ENCODE results near the gene GPRC5D.

GPRC5D gene

GRCh38 chr12:12952036-12952435 lies at the start of gene GPRC5D:
Gene GPRC5D, minus strand, starts transcription at chr12:12952170. Its CDS starts 1,786 bp downstream, at chr12:12950384.
- no peaks in the 10 kb centered on the region; the same call in 1 of the 2 replicates for H3K4me1 ChIP-seq
- no peaks in the 10 kb centered on the region for H3K9me3 ChIP-seq
- no peak within 1 kb of the TSS for H3K4me3 ChIP-seq
- DNase-seq (ENCODE audit: low spot score in 2 of 2): no peak
- H3K36me3 ChIP-seq (replicated peaks): no peaks in the 10 kb centered on the region
- no peaks in the 10 kb centered on the region for H3K27me3 ChIP-seq (ENCODE audit: low read depth)
- in situ Hi-C loops (cut with MboI; ENCODE audit: low sequenced_read_pairs): no loop called here

- Histone ChIP-seq H3K9me3 (no peaks in the 10 kb centered on the region), H3K4me1 (peaks cover 5% of the 10 kb centered on the region; the same call in 1 of the 2 replicates), H3K36me3 (replicated peaks) (no peaks in the 10 kb centered on the region; the same call in 1 of the 2 replicates), H3K27me3 (ENCODE audit: low read depth) (no peaks in the 10 kb centered on the region), H3K4me3 (no peak overlapping the region; the same call in 1 of the 2 replicates)
- DNase-seq (ENCODE audit: low spot score in 2 of 2): no peak
- in situ Hi-C loops (cut with MboI; ENCODE audit: low sequenced_read_pairs): no loop called here
These were observed 49.7 kb upstream of the GPRC5D start for GRCh38 chr12:13001775-13002040.

- H3K4me3 ChIP-seq: peak overlapping the region; percentile 42
- H3K27me3 ChIP-seq (ENCODE audit: low read depth): no peaks in the 10 kb centered on the region
- peaks cover 5% of the 10 kb centered on the region; the same call in 1 of the 2 replicates for H3K4me1 ChIP-seq
- in situ Hi-C loops (cut with MboI; ENCODE audit: low sequenced_read_pairs): no loop called here
- no peaks in the 10 kb centered on the region for H3K9me3 ChIP-seq
- no peaks in the 10 kb centered on the region; the same call in 1 of the 2 replicates for H3K36me3 ChIP-seq (replicated peaks)
- DNase-seq (ENCODE audit: low spot score in 2 of 2): peak; percentile 25 to 64
These were observed 49.2 kb upstream of the GPRC5D start for GRCh38 chr12:13000925-13001774.

- H3K4me3 ChIP-seq: peak overlapping the region; percentile 42
- H3K4me1 ChIP-seq: peaks cover 9% of the 10 kb centered on the region; the same call in 1 of the 2 replicates
- H3K36me3 ChIP-seq (replicated peaks): no peaks in the 10 kb centered on the region; the same call in 1 of the 2 replicates
- in situ Hi-C loops (cut with MboI; ENCODE audit: low sequenced_read_pairs): no loop called here
- H3K9me3 ChIP-seq: no peaks in the 10 kb centered on the region
- peak in 1 of 2 experiments; percentile 18 for DNase-seq (ENCODE audit: low spot score in 2 of 2)
- no peaks in the 10 kb centered on the region for H3K27me3 ChIP-seq (ENCODE audit: low read depth)
These were observed 48.6 kb upstream of the GPRC5D start for GRCh38 chr12:13000616-13000924.

- H3K4me1 ChIP-seq: peaks cover 9% of the 10 kb centered on the region; the same call in 1 of the 2 replicates
- no peaks in the 10 kb centered on the region for H3K27me3 ChIP-seq (ENCODE audit: low read depth)
- H3K9me3 ChIP-seq: no peaks in the 10 kb centered on the region
- in situ Hi-C loops (cut with MboI; ENCODE audit: low sequenced_read_pairs): no loop called here
- no peaks in the 10 kb centered on the region; the same call in 1 of the 2 replicates for H3K36me3 ChIP-seq (replicated peaks)
- peak within 1 kb of the TSS; percentile 59 for H3K4me3 ChIP-seq
- peak; percentile 82 to 97 for DNase-seq (ENCODE audit: low spot score in 2 of 2)
These were observed 48.1 kb upstream of the GPRC5D start, which contains the start of gene HEBP1 for GRCh38 chr12:12999959-13000615. Gene HEBP1, minus strand, starts transcription at chr12:13000265. Its CDS starts 151 bp downstream, at chr12:13000114.

GRCh38 chr12:12999271-12999958 lies 47.4 kb upstream of the GPRC5D start:
- Histone ChIP-seq H3K4me3 (peak overlapping the region; percentile 59), H3K36me3 (replicated peaks) (no peaks in the 10 kb centered on the region; the same call in 1 of the 2 replicates), H3K4me1 (peaks cover 9% of the 10 kb centered on the region; the same call in 1 of the 2 replicates), H3K9me3 (no peaks in the 10 kb centered on the region), H3K27me3 (ENCODE audit: low read depth) (no peaks in the 10 kb centered on the region)
- in situ Hi-C loops (cut with MboI; ENCODE audit: low sequenced_read_pairs): no loop called here
- DNase-seq (ENCODE audit: low spot score in 2 of 2): peak in 1 of 2 experiments; percentile 25

GRCh38 chr12:12998248-12998647 lies 46.3 kb upstream of the GPRC5D start:
- H3K4me3 ChIP-seq: no peak overlapping the region
- no peak for DNase-seq (ENCODE audit: low spot score in 2 of 2)
- in situ Hi-C loops (cut with MboI; ENCODE audit: low sequenced_read_pairs): no loop called here
- peaks cover 9% of the 10 kb centered on the region; the same call in 1 of the 2 replicates for H3K4me1 ChIP-seq
- no peaks in the 10 kb centered on the region for H3K9me3 ChIP-seq
- no peaks in the 10 kb centered on the region for H3K27me3 ChIP-seq (ENCODE audit: low read depth)
- H3K36me3 ChIP-seq (replicated peaks): no peaks in the 10 kb centered on the region; the same call in 1 of the 2 replicates

- H3K4me3 ChIP-seq: no peak overlapping the region
- in situ Hi-C loops (cut with MboI; ENCODE audit: low sequenced_read_pairs): no loop called here
- no peaks in the 10 kb centered on the region; the same call in 1 of the 2 replicates for H3K36me3 ChIP-seq (replicated peaks)
- peaks cover 9% of the 10 kb centered on the region; the same call in 1 of the 2 replicates for H3K4me1 ChIP-seq
- no peaks in the 10 kb centered on the region for H3K9me3 ChIP-seq
- H3K27me3 ChIP-seq (ENCODE audit: low read depth): no peaks in the 10 kb centered on the region
- no peak for DNase-seq (ENCODE audit: low spot score in 2 of 2)
These were observed 45.8 kb upstream of the GPRC5D start for GRCh38 chr12:12997734-12998133.

GRCh38 chr12:12997156-12997555 lies 45.2 kb upstream of the GPRC5D start:
- Histone ChIP-seq H3K4me3 (no peak overlapping the region), H3K36me3 (replicated peaks) (no peaks in the 10 kb centered on the region; the same call in 1 of the 2 replicates), H3K9me3 (no peaks in the 10 kb centered on the region), H3K4me1 (peaks cover 9% of the 10 kb centered on the region; the same call in 1 of the 2 replicates), H3K27me3 (ENCODE audit: low read depth) (no peaks in the 10 kb centered on the region)
- no peak for DNase-seq (ENCODE audit: low spot score in 2 of 2)
- in situ Hi-C loops (cut with MboI; ENCODE audit: low sequenced_read_pairs): no loop called here

GRCh38 chr12:12996209-12996608 lies 44.2 kb upstream of the GPRC5D start:
- Histone ChIP-seq H3K27me3 (ENCODE audit: low read depth) (no peaks in the 10 kb centered on the region), H3K4me3 (no peak overlapping the region), H3K9me3 (no peaks in the 10 kb centered on the region), H3K36me3 (replicated peaks) (no peaks in the 10 kb centered on the region; the same call in 1 of the 2 replicates), H3K4me1 (peaks cover 9% of the 10 kb centered on the region; the same call in 1 of the 2 replicates)
- no peak for DNase-seq (ENCODE audit: low spot score in 2 of 2)
- in situ Hi-C loops (cut with MboI; ENCODE audit: low sequenced_read_pairs): no loop called here

- H3K4me3 ChIP-seq: no peak overlapping the region
- in situ Hi-C loops (cut with MboI; ENCODE audit: low sequenced_read_pairs): no loop called here
- no peaks in the 10 kb centered on the region; the same call in 1 of the 2 replicates for H3K36me3 ChIP-seq (replicated peaks)
- no peaks in the 10 kb centered on the region for H3K27me3 ChIP-seq (ENCODE audit: low read depth)
- DNase-seq (ENCODE audit: low spot score in 2 of 2): no peak
- no peaks in the 10 kb centered on the region for H3K9me3 ChIP-seq
- peaks cover 9% of the 10 kb centered on the region; the same call in 1 of the 2 replicates for H3K4me1 ChIP-seq
These were observed 43.1 kb upstream of the GPRC5D start for GRCh38 chr12:12995088-12995487.

- no peak for DNase-seq (ENCODE audit: low spot score in 2 of 2)
- H3K27me3 ChIP-seq (ENCODE audit: low read depth): no peaks in the 10 kb centered on the region
- 0 out of 2 replicates have a peak, but pooled peaks cover 4% of the 10 kb centered on the region for H3K4me1 ChIP-seq
- no peaks in the 10 kb centered on the region; the same call in 1 of the 2 replicates for H3K36me3 ChIP-seq (replicated peaks)
- no peaks in the 10 kb centered on the region for H3K9me3 ChIP-seq
- H3K4me3 ChIP-seq: no peak overlapping the region
- in situ Hi-C loops (cut with MboI; ENCODE audit: low sequenced_read_pairs): no loop called here
These were observed 41.4 kb upstream of the GPRC5D start for GRCh38 chr12:12993367-12993766.

- Histone ChIP-seq H3K27me3 (ENCODE audit: low read depth) (no peaks in the 10 kb centered on the region), H3K9me3 (no peaks in the 10 kb centered on the region), H3K36me3 (replicated peaks) (no peaks in the 10 kb centered on the region; the same call in 1 of the 2 replicates), H3K4me1 (0 out of 2 replicates have a peak, but pooled peaks cover 4% of the 10 kb centered on the region), H3K4me3 (no peak overlapping the region)
- in situ Hi-C loops (cut with MboI; ENCODE audit: low sequenced_read_pairs): no loop called here
- no peak for DNase-seq (ENCODE audit: low spot score in 2 of 2)
These were observed 40.6 kb upstream of the GPRC5D start for GRCh38 chr12:12992418-12993130.

Measured in HAP-1 (cell line).